ACHN (cell line): ENCODE results near the gene FAT3.

Source experiments
- DNase-seq: peaks from one replicate; pipeline ENCODE4 v3.0.0-alpha.2; 2015
- in situ Hi-C: cut with HindIII; loops from 2 replicates; pipeline ENCODE4 v1.10.0; 2017; ENCODE audit warnings: low sequenced_read_pairs, low pct_ligation_motif_present, low pct_unique_long_range_greater_than_20kb

The FAT3 gene

DNA sequence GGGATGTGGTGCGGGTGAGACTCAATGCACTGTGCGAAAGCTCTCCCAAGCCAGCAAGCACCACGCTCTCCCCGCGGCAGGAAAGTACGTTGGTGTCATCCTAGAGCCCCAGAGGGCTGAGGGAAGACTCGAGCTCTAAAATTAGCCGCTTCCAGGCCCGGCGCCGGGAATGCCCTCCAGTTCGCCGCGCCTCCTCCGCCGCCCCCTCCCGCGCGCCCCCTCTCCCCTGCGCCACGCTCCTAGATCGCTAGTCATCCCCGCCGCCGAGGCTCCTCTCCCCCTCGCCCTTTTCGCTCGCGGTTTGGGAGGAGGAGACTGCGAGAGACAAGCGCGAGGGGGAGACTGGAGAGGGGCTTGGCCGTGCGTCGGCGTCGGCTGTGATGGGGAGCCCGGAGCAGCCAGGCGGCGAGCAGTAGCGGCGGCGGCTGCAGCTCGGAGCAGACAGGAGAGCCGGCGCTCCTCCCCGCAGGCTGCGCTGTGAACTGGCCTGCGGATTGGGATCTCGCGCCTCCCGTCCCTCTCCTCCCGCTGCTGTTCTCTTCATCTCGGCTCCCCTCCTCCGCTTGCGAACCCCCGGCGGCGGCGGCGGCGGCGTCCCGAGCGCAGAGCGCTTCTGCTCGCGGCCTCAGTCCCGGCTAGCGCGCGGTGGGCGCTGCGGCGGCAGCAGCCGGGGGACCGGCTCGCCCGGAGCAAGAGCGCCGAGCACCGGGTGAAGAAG is at the start of gene FAT3:
FAT3 (plus strand) TSS at position 412 of the 718 bp plus-strand sequence. CDS start 127,295 bp downstream, outside the sequence.
- in situ Hi-C loops: no loop called here
- peak; percentile 16 for DNase-seq

DNA sequence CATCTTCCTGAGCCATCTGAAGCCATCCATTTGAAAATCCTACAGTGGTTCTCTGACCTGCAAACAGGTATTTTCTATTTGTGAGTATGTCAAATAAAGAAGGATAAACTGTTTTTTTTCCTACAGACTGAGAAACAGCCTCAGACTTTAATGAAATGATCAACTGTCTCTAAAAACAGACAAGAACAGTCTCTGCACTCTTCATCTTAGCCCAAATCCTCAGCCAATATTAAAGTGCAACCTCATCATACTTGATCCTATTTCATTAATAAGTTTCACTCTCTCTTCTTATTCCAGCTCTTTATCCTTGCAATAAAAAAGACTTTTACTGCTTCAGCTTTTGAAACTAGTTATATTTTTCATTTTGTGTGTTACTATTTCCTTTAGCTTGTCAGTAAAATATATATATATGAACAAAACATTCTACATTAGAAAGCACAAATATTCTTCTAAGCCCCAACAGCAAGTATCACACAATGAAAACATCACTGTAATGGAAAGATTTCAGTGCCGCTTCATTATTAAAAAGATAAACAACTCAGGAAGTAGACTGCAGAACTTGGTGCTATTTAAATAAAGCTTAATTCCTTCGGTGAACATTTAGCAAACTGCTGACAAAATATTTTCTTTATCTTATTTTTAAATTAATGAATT is 45.5 kb upstream of the FAT3 start:
- in situ Hi-C loops: no loop called here
- no peak for DNase-seq

DNA sequence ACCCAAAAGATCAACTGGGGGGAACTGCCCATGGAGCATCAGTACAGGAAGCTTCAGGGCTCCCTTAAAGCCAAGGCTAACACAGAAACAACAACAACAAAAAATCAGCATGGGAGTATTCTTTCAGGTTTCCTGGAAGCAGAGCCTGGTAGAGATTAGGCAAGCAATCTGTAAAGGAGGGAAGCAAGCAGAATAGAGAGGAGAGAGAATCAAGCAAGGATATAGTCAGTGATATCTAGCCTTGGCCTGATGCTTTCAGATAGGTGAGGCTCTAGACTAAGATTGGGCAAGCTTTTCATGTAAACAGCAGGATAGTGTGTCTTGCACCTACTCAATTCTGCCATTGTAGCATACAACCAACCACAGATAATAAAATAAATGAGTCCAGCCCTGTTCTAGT is 44.4 kb upstream of the FAT3 start:
- in situ Hi-C loops: no loop called here

DNA sequence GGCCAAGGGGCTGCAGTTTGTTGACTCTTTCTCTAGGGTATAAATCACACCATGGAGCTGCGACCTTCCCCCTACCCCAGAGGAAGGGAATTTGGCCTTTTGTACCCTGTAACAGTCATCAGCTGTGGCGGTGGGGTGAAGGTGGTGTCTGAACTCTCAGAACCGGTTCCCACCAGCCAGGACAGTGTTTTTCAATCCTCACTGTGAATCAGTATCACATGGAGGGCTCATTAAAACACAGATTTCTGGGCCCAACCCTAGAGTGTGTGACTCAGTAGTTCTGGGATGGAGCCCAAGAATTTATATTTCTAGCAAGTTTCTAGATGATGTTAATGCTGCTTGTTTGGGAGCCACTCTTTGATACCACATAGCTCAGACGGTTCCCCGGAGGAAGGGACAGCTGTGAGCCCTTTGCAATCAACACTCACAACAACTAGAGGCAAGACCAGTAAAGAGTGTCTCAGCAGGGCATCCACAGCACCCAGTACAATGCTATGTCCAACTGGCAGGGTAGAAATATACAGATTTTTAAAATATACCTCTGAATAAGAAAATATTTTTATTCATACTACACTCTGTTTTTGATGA is 43.9 kb upstream of the FAT3 start:
- in situ Hi-C loops: no loop called here
- no peak for DNase-seq

More for the DNA sequence above, 44.4 kb upstream of the FAT3 start:
- DNase-seq: no peak

DNA sequence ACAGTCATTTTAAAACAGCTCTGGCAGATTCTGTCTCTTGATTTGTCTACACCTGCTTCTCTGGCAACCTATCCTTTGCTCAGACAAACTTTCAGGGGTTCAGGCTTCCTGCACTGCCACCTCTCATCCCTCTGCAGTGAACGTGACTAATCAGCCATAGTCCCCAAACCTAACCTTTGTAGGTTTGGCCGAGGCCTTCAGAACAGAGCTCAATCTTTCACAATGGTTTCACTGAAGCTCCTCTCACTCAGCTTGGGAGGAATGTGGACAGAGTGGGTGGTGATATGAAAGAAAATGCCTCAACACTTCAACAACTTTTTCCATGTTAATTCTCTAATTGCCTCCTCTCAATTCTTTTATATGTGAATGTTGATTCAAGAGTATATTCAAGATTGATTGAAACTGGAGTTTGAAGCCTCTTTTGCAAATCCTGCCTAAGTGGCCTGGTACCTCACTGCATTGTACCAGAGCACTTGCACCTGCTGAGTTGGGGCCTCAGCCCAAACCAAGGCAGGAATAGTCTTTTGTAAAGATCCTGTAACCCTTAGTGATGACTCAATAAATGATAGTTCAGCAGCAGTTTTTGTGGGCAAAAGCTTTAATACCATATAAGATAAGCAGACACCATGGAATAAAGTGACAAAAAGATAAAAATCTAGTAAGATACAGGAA is 33.9 kb upstream of the FAT3 start:
- in situ Hi-C loops: no loop called here
- DNase-seq: no peak

DNA sequence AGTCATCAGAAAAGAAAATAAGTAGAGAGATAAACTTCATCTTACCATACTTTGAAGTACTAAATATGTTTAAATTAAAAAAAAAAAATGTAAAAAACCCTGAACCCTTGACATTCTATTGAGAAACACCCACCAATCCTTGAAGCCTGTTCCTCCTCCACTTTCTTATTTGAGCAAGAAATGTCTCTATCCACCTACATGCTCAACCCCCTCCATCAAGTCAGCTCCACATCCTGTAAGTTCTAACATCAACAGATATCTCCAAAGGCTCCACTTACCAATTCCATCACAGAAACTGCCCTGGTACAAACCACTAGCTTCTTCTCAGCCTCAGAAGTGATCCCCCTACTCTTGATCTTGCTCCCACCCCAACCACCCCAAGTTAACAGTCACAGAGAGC is 32.5 kb upstream of the FAT3 start:
- in situ Hi-C loops: no loop called here
- DNase-seq: no peak

DNA sequence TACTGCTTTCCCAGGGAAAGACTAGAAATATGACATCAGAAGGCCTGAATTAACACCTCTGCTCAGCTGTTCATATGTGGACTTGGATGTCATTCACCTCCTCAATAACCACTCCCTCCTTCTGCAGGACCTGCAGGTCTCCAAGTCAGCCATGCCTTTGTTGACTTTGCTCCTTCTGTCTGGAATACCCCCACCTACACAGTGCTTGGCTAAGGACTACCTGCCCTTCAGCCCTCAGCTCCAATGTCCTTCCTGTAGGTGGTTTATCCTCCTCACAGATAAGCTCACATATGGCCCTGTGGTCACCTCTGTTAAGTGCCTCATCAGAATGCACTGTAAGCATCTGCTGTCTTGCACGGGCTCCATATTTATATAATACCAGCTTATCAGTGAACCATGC is 26.4 kb upstream of the FAT3 start:
- in situ Hi-C loops: no loop called here
- DNase-seq: no peak

DNA sequence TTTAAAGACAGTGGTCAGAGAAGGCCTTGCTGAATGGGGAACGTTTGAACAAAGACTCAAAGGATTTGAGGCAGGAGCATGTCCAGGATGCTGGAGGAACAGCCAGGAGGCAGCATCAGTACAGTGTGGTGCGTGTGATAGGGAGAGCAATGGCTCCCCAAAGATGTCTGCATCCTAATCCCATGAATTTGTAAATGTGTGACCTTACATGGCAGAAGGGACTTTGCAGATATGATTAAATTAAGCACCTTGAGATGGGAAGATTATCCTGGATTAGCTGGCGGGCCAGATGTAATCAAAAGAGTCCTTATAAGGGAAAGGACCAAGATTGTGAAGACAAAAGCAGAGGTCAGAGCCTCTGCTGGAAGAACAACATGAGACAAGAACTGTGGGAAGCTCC is 24.6 kb upstream of the FAT3 start:
- DNase-seq: no peak
- in situ Hi-C loops: no loop called here

DNA sequence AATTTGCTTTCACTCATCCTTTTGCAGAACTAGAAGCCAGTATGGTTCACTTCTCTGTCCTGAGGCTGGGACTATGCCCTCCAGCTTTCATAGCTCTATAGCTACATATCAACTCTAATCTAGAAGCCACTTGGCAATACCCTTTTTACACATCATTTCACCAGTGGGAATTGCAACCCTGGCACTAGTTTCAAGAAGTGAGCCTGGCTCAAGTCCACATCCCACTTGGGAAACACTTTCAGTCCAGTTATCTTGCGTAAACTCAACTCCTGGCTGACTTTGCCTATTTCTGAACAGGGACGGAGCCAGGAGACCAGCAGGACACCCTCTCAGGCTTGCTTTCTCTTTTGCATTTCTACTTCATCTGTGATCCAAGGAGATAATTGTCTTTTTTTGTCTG is 19.9 kb upstream of the FAT3 start:
- in situ Hi-C loops: no loop called here

DNA sequence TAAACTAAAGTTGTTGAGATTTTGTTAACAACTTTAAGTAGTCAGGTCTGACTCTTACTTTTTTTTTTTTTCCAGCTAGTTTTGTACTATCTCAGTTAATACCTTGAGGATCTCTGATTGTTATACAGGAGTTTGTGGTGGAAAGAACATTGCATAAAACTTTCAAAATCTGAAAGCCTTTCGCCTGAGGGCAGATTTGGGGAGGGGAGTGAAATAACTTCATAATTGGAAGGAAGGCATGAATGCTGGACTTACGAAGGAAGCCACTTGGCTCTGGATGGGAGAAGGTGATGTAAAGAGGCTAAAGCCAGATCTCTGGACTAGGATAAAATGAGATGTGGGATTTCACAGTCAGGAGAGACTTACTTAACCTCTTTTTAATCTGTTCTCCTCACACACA is 18.2 kb upstream of the FAT3 start:
- in situ Hi-C loops: no loop called here
- DNase-seq: no peak

More for the DNA sequence above, 19.9 kb upstream of the FAT3 start:
- no peak for DNase-seq

DNA sequence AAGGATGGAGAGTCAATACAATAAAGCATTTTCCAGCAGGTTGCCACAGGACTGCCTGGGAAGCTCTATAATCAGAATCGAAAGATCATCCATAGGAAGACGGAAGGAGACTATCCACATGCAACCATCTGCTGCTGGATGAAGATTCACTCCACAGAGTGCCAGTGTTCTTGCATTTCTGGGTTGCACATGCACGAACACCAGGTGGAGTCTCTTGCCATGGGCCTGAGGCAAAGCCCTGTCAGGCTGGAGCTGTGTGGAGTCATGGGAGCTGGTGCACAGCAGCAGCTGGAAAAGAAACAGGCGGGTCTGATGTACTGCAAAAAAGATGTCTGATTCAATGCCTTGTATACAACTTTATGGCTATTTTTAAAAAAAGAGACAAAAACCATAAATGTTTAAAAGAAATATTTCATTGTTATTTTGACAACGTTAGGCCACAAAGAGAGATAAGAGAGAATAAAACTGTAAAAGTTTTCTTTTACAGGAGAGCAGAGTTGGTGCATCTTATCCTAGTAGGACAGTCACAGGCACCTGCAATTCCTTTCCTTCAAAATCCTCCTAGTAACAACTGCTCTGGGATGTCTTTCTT is 12.9 kb upstream of the FAT3 start:
- in situ Hi-C loops: no loop called here
- peak; percentile 13 for DNase-seq

DNA sequence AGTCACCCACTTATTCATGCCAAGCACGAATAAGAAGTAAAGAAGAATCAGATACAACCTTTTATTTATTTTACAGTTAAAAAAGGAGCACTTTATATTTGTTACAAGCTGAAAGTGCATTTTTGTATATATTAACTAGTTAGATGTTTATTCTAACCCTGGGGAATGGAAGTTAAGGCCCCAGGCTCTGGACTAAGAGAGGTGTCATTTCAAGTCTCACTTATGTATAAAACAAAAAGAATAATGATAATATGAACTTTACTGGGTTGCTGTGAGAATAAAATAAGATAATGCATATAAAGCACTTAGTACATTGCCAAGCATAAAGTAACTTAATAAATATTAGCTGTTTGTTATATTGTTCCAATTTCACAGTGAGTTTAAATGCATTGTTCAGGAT is 12.1 kb upstream of the FAT3 start:
- DNase-seq: no peak
- in situ Hi-C loops: no loop called here

DNA sequence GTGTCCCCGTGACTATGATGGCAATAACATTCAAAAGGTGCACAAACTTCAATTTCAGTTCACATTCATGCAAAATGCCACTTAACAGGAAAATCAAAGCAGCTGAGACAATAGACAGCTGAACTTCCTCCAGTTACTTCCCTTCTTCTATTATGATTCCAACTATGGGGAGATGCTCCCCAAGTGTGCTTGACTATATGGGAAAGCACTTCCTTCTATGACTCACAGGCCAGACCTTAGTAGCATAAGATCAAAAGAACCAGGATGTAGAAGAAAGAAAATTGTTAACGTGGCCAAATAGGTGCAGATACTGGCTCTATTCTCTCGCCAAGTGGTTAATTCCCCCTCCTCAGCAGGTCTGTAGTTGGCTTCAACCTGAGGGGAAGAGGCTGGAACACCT is 7.8 kb upstream of the FAT3 start:
- in situ Hi-C loops: no loop called here
- DNase-seq: no peak

DNA sequence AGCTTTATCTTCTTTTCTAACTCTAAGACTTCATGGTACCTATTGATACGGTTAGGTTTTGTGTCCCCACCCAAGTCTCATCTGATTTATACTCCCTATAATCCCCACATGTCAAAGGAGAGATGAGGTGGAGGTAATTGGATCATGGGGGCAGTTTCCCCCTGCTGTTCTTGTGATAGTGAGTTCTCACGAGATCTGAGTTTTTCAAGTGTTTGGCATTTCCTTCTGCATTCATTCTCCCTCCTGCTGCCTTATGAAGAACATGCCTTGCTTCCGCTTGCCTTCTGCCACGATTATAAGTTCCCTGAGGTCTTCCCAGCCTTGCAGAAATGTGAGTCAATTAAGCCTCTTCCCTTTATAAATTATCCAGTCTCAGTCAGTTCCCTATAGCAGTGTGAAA is 5.1 kb upstream of the FAT3 start:
- in situ Hi-C loops: no loop called here
- no peak for DNase-seq

DNA sequence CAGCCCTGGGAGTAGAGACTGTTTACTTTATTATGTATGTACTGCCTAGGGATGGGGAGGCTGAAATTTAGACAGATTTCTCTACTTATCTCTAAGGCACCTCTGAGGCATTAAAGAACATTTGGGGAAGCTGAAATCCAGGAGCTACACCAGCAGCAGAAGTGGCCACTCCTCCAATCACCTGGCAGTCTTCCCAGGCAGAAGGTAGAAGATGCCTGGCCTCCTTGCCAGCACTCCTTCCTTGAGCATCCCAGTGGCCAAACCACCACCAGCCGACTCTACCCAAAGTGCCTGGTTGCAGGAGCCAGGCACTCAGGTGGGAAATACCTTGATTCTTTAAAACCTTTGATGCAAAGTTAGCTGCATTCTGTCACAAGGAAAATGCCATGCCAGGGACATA is 1.9 kb upstream of the FAT3 start:
- in situ Hi-C loops: no loop called here
- DNase-seq: no peak

DNA sequence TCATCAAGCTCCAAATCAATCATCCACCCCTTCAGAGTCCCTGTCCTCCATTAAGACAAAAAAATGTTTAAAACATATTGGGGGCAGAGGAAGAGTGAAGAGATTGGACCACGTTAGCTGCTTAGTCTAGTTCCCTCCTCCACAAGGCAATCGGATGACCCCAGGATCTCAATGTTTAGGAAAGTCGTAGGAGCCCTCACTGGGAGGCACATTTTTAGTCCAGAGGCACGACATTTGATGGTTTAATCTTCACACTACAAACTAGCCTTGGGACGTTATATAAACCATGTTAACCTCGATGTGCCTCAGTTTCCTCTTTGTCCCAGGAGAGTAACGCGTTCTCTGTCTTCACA is 588 bp upstream of the FAT3 start:
- in situ Hi-C loops: no loop called here

DNA sequence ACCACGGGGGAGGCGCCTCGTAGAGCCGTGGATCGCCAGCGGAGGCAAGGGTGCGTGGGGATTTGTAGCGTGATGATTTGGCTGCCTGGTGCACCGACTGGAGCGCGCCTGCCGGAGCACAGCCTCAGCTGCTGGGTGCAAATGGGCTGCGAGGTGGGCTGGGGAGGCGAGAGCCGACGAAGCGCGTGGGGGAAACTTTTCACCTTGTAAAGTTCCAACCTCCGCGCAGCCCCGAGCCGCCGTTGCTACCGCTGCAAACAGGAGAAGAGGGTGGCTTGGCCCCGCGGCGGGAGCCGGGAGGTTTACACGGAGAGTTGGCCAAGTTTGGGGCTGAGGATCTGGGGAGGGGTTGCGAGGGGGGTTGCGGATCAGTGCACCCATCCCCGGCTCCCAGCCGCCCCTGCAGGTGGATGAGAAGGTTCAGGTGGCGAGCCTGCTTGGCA is 528 bp downstream of the FAT3 start:
- in situ Hi-C loops: no loop called here
- DNase-seq: no peak

More for the DNA sequence above, 588 bp upstream of the FAT3 start:
- no peak for DNase-seq

DNA sequence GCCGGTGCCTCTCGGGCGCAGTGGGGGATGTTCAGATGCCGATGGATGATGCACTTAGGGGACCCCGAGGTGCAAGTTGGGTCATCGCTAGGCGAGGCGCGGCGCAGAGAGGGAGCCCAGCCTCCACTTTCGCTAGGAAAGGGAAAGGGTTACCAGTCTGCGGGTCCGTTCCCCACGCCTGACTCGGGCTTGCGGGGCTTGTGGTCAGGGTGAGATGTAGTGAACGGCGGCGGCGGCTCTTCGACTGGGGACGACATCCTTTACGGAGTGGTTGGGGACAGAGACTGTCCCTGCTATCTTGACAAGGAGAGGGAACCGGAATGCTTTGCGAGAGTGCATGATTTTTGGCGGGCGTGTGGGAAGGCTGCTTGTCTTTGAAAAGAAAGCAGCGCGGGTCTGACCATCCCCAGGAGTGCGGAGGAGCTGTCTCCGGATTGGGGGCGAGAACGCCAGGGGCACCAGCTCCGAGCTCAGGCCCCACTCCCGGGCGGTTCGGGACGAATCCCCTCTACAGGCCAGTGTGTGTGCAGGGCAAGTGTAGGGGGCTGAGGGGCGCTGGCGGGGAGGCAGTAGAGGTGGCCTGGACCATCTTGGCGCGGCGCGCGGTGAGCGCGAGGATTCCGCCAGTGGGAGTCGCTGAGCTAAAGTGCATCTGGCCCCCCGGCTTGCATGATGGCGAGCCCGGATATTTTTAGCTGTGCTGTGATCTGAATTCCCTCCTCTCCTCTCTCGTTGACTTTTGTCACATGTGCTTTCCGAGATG is 1.1 kb downstream of the FAT3 start:
- DNase-seq: no peak
- in situ Hi-C loops: no loop called here
